B cell (primary cell): ENCODE results near the gene KIF13A.

ENCODE experiments used
- EZH2 ChIP-seq: IDR thresholded peaks from 2 replicates; pipeline ENCODE4 v1.6.1; 2012; ENCODE audit warnings: borderline replicate concordance, low read depth, mild to moderate bottlenecking, moderate library complexity, low read length; ENCODE audit not compliant: insufficient read depth, poor library complexity, severe bottlenecking
- TF ChIP-seq, protein P1 (sequence below): fragments of 200-600 bp; IDR thresholded peaks from one replicate; pipeline ENCODE4 v1.8.0; 2022; ENCODE audit warnings: antibody characterized with exemption, mild to moderate bottlenecking

DNA sequence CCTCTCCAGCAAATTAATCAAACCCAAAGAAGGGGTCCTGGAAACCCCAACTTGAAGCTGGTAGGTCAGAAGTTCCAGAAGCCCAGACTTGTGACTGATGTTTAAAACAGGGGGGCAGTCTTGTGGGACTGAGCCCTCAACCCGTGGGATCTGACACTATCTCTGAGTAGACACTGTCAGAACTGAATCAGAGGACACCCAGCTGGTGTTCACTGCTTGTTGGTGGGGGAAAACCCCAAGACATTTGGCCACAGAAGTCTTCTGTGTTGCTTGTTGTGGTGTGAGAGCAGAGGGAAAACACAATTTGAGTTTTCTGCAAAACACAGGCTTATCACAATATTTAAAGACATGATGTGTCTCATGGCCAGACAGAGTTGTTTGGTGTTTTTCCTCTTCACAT, 29.9 kb downstream of the KIF13A start:
- TF ChIP-seq, protein P1, sequence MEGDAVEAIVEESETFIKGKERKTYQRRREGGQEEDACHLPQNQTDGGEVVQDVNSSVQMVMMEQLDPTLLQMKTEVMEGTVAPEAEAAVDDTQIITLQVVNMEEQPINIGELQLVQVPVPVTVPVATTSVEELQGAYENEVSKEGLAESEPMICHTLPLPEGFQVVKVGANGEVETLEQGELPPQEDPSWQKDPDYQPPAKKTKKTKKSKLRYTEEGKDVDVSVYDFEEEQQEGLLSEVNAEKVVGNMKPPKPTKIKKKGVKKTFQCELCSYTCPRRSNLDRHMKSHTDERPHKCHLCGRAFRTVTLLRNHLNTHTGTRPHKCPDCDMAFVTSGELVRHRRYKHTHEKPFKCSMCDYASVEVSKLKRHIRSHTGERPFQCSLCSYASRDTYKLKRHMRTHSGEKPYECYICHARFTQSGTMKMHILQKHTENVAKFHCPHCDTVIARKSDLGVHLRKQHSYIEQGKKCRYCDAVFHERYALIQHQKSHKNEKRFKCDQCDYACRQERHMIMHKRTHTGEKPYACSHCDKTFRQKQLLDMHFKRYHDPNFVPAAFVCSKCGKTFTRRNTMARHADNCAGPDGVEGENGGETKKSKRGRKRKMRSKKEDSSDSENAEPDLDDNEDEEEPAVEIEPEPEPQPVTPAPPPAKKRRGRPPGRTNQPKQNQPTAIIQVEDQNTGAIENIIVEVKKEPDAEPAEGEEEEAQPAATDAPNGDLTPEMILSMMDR = no peak
- no peak for TF ChIP-seq EZH2
